ENCODE results near the gene GALNT2. TPM values are rescaled to one million over a fixed set of nuclear protein-coding genes. Genes with fewer than 3 reads are reported as not detected.

GALNT2 gene
- total and polyA plus RNA-seq, 9 donors = 38.6 to 142 (median 83.7) TPM

- no peak for TF ChIP-seq POLR2A (IDR thresholded peaks at IDR 0.05)
- TF ChIP-seq CTCF (IDR thresholded peaks at IDR 0.05) = no peak
- no peak for TF ChIP-seq EP300 (IDR thresholded peaks at IDR 0.05)
- H3K4me1 ChIP-seq (ENCODE audit: insufficient read depth) = peaks cover 17% of the 10 kb centered on the region
- 90 to 96% (median 92%) methylated on average over 4 of the region's 4 CpGs for WGBS, 3 donors
- intact Hi-C loops (cut with DNase I) = no loop called here
- no peak overlapping the region for H3K27ac ChIP-seq
- no peak for DNase-seq
- H3K4me3 ChIP-seq = no peak overlapping the region
- no peaks in the 10 kb centered on the region for H3K27me3 ChIP-seq
- no peaks in the 10 kb centered on the region for H3K36me3 ChIP-seq
- no peaks in the 10 kb centered on the region for H3K9me3 ChIP-seq
Observed at GRCh38 chr1:230102472-230102871, 35.4 kb downstream of the GALNT2 start.

GRCh38 chr1:230103306-230104173 lies 36.5 kb downstream of the GALNT2 start:
- H3K27me3 ChIP-seq = no peaks in the 10 kb centered on the region
- no peaks in the 10 kb centered on the region for H3K36me3 ChIP-seq
- WGBS, 3 donors = 42 to 60% (median 54%) methylated on average over 5 of the region's 5 CpGs
- H3K4me3 ChIP-seq = no peak overlapping the region
- TF ChIP-seq EP300 (IDR thresholded peaks at IDR 0.05) (no peak), CTCF (IDR thresholded peaks at IDR 0.05) (no peak), POLR2A (IDR thresholded peaks at IDR 0.05) (no peak)
- intact Hi-C loops (cut with DNase I) = no loop called here
- H3K27ac ChIP-seq = no peak overlapping the region
- DNase-seq = no peak
- H3K4me1 ChIP-seq (ENCODE audit: insufficient read depth) = peaks cover 17% of the 10 kb centered on the region
- H3K9me3 ChIP-seq = no peaks in the 10 kb centered on the region

- TF ChIP-seq EP300 (IDR thresholded peaks at IDR 0.05) = peak; percentile 63
- TF ChIP-seq POLR2A (IDR thresholded peaks at IDR 0.05) = no peak
- intact Hi-C loops (cut with DNase I) = no loop called here
- H3K27ac ChIP-seq = peak overlapping the region in 1 of 2 donors; percentile 26
- DNase-seq = peak; percentile 76 to 90 (median 80)
- H3K36me3 ChIP-seq = no peaks in the 10 kb centered on the region
- WGBS, 3 donors = 42 to 48% (median 42%) methylated on average over 19 of the region's 19 CpGs
- H3K27me3 ChIP-seq = no peaks in the 10 kb centered on the region
- no peaks in the 10 kb centered on the region for H3K9me3 ChIP-seq
- peaks cover 17% of the 10 kb centered on the region for H3K4me1 ChIP-seq (ENCODE audit: insufficient read depth)
- H3K4me3 ChIP-seq = no peak overlapping the region
Observed at GRCh38 chr1:230104395-230105244, 37.6 kb downstream of the GALNT2 start.

- intact Hi-C loops (cut with DNase I) = no loop called here
- peak overlapping the region in 1 of 2 donors; percentile 26 for H3K27ac ChIP-seq
- H3K27me3 ChIP-seq = no peaks in the 10 kb centered on the region
- TF ChIP-seq CTCF (IDR thresholded peaks at IDR 0.05) (no peak), EP300 (IDR thresholded peaks at IDR 0.05) (no peak), POLR2A (IDR thresholded peaks at IDR 0.05) (no peak)
- H3K4me1 ChIP-seq (ENCODE audit: insufficient read depth) = peaks cover 19% of the 10 kb centered on the region
- no peaks in the 10 kb centered on the region for H3K36me3 ChIP-seq
- DNase-seq = no peak
- WGBS, 3 donors = 85 to 90% (median 87%) methylated on average over 12 of the region's 12 CpGs
- no peak overlapping the region for H3K4me3 ChIP-seq
- no peaks in the 10 kb centered on the region for H3K9me3 ChIP-seq
Observed at GRCh38 chr1:230105245-230105753, 38.3 kb downstream of the GALNT2 start.

Data from ovary (tissue), 9 donors.